A673 (cell line): Measurements from ENCODE around the gene RABGGTA.

ENCODE experiments used
- EZH2 ChIP-seq: fragments of 200-600 bp; sonication (generic); IDR thresholded peaks from 2 replicates; pipeline ENCODE4 v1.6.1; 2017; ENCODE audit warnings: borderline replicate concordance, low read depth, mild to moderate bottlenecking, mixed read lengths, antibody characterized with exemption, low read length; ENCODE audit not compliant: poor library complexity, severe bottlenecking
- TF ChIP-seq, protein P1 (sequence below): fragments of 300-800, 200-600 bp; sonication (generic); conservative IDR thresholded peaks from 2 replicates; pipeline ENCODE4 v1.5.1; 2017; ENCODE audit warnings: low read depth, mild to moderate bottlenecking, antibody characterized with exemption, low read length, moderate library complexity, mixed read lengths

DNA sequence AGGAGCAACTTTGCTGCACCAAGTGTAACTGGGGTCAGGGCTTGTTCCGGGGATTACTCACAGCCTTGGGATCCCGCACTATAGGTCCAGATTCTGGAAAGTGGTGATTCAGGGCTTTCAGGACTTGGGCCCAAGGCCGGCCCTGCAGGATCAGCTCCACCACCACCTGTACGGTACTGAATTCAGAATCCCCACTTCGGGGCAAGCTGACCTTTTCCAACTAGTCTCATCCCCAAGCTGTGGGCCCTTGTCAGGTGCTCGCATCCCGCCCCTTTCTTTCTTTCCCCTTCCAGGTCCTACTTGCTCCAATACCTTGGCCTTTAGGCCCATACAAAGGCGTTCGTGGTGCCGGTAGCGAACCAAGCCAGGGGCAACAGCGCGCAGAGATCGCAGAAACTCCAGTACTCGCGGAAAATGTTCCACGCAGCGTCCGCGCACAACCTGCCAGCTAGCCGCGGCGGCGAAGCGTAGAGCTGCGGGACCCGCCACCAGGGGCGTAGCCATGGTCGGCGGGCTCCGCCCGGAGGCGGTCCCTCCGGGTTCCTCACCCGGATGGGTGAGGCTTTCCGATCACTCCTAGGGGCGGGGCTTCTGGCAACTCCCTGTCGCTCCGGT lies 29.5 kb downstream of the RABGGTA start:
- TF ChIP-seq, protein P1, sequence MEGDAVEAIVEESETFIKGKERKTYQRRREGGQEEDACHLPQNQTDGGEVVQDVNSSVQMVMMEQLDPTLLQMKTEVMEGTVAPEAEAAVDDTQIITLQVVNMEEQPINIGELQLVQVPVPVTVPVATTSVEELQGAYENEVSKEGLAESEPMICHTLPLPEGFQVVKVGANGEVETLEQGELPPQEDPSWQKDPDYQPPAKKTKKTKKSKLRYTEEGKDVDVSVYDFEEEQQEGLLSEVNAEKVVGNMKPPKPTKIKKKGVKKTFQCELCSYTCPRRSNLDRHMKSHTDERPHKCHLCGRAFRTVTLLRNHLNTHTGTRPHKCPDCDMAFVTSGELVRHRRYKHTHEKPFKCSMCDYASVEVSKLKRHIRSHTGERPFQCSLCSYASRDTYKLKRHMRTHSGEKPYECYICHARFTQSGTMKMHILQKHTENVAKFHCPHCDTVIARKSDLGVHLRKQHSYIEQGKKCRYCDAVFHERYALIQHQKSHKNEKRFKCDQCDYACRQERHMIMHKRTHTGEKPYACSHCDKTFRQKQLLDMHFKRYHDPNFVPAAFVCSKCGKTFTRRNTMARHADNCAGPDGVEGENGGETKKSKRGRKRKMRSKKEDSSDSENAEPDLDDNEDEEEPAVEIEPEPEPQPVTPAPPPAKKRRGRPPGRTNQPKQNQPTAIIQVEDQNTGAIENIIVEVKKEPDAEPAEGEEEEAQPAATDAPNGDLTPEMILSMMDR: peak; percentile 47
- TF ChIP-seq EZH2: no peak
